GM19351 (cell line): ENCODE measurements around the gene ZBED4.
"Not testable (repeated sequence)": the region's sequence is repeated elsewhere in the genome, so short reads cannot be mapped to it uniquely, and the experiment has no call there.

Experiments
- ATAC-seq: cut with Tn5 transposase; IDR thresholded peaks from one replicate; pipeline ENCODE4 v1.9.1; 2021; ENCODE audit warnings: mild to moderate bottlenecking, moderate library complexity; ENCODE audit not compliant: unreplicated experiment

ZBED4 gene

GRCh38 chr22:49826603-49827270 is 26.9 kb upstream of the ZBED4 start:
- ATAC-seq: no peak

- no peak for ATAC-seq
These were observed 26.3 kb upstream of the ZBED4 start for GRCh38 chr22:49827271-49827852.

- no peak for ATAC-seq
These were observed 25.6 kb upstream of the ZBED4 start, which contains the start of gene BRD1 for GRCh38 chr22:49827853-49828598. TSS of gene BRD1 (minus strand) at chr22:49827873. CDS start at chr22:49824317, 3,556 bp downstream.

- no peak for ATAC-seq
These were observed 25.1 kb upstream of the ZBED4 start for GRCh38 chr22:49828599-49828965.

- no peak for ATAC-seq
These were observed 24.4 kb upstream of the ZBED4 start for GRCh38 chr22:49829044-49829853.

- no peak for ATAC-seq
These were observed 20.2 kb upstream of the ZBED4 start for GRCh38 chr22:49833340-49834007.

GRCh38 chr22:49838771-49839717 is 14.6 kb upstream of the ZBED4 start:
- no peak for ATAC-seq

GRCh38 chr22:49845241-49845640 is 8.4 kb upstream of the ZBED4 start:
- no peak for ATAC-seq

- no peak for ATAC-seq
These were observed 7.8 kb upstream of the ZBED4 start for GRCh38 chr22:49845666-49846459.

GRCh38 chr22:49847751-49848689 is 5.6 kb upstream of the ZBED4 start:
- no peak for ATAC-seq

GRCh38 chr22:49848690-49849160 is 4.9 kb upstream of the ZBED4 start:
- no peak for ATAC-seq

GRCh38 chr22:49849161-49850020 is 4.3 kb upstream of the ZBED4 start:
- no peak for ATAC-seq

- ATAC-seq: no peak
These were observed 3.4 kb upstream of the ZBED4 start for GRCh38 chr22:49850021-49850911.

- ATAC-seq: no peak
These were observed 2.5 kb upstream of the ZBED4 start for GRCh38 chr22:49850959-49851802.

- not testable (repeated sequence) for ATAC-seq
These were observed 1.1 kb upstream of the ZBED4 start for GRCh38 chr22:49852568-49852897.
